K562 (cell line): ENCODE data around the gene VEGFC. TPM values are rescaled to one million over a fixed set of nuclear protein-coding genes. Genes with fewer than 3 reads are reported as not detected.

Source experiments
- ATAC-seq: fragments of 200-7000 bp; cut with Tn5 transposase; 3 replicates; pipeline ENCODE4 v1.9.1; 2020; ENCODE audit warnings: moderate library complexity
- BruUV-seq: library from RNA; stranded (reverse); fragments of 400-500 nt; replicated peaks from 2 replicates; lab custom pipeline; 2021; lab: Mats Ljungman, UMichigan
- CTCF ChIA-PET: fragments of 300-600 bp; formaldehyde crosslinking; extraction: SDS; loops from one replicate; lab custom pipeline; 2021; ENCODE audit warnings: low intra/inter-chr PET ratio; lab: Yijun Ruan, JAX
- POLR2A ChIA-PET: fragments of 300-600, 350-650 bp; sonication (Branson Sonifier 250); formaldehyde crosslinking; extraction: SDS; loops from one replicate; lab custom pipeline; 2021; ENCODE audit warnings: antibody characterized with exemption, inconsistent platforms; lab: Yijun Ruan, JAX
- DNase-seq, 4 experiments: peaks; one replicate each; pipeline versions ENCODE4 v3.0.0 to v3.0.0-alpha.2; 2011 to 2018; ENCODE audit warnings: low spot score in 3 of 4, mixed read lengths in 3 of 4; ENCODE audit errors: extremely low read depth in 1 of 4
- FAIRE-seq: peaks from 2 replicates; lab custom pipeline; 2011; peaks lifted over from hg19 to GRCh38; lab: Jason Lieb, UNC
- H2AFZ ChIP-seq: 2 replicates; pipeline ENCODE4 v1.6.0; 2011; ENCODE audit warnings: low read depth, low read length, control low read depth, inconsistent platforms
- H3K27ac ChIP-seq: fragments of 200-600 bp; 3 replicates; pipeline ENCODE4 v1.8.0; 2011; ENCODE audit warnings: low read depth, mild to moderate bottlenecking, control low read depth, inconsistent platforms, low read length, moderate library complexity, mixed read lengths; ENCODE audit errors: extremely low read depth
- H3K27me3 ChIP-seq, 2 experiments: fragments of 300-600 bp in 1 of 2; 2 replicates in 1 of 2; 3 replicates in 1 of 2; pipeline versions ENCODE4 v1.6.0 to v1.8.0; 2011; ENCODE audit warnings: inconsistent platforms in 2 of 2, low read length in 2 of 2, mild to moderate bottlenecking in 1 of 2, mixed read lengths in 1 of 2, moderate library complexity in 1 of 2; ENCODE audit not compliant: control insufficient read depth in 2 of 2, insufficient read depth in 2 of 2
- H3K36me3 ChIP-seq: fragments of 300-600 bp; 3 replicates; pipeline ENCODE4 v1.8.0; 2011; ENCODE audit warnings: mild to moderate bottlenecking, low read length, inconsistent platforms; ENCODE audit not compliant: control insufficient read depth, insufficient read depth
- H3K4me1 ChIP-seq, 2 experiments: fragments of 200-600 bp in 1 of 2; replicated peaks in 1 of 2; 2 replicates in 1 of 2; 3 replicates in 1 of 2; pipeline versions ENCODE4 v1.5.1 to v1.8.0; 2011; ENCODE audit warnings: inconsistent platforms in 2 of 2, low read length in 2 of 2, mild to moderate bottlenecking in 1 of 2, mixed read lengths in 1 of 2, moderate library complexity in 1 of 2; ENCODE audit not compliant: control insufficient read depth in 2 of 2, insufficient read depth in 2 of 2
- H3K4me2 ChIP-seq: 2 replicates; pipeline ENCODE4 v1.6.1; 2011; ENCODE audit warnings: low read length, control low read depth, inconsistent platforms, mixed read lengths; ENCODE audit not compliant: insufficient read depth
- H3K4me3 ChIP-seq: fragments of 200-600 bp; sonication (generic), shearing (Covaris generic); 2 replicates; pipeline ENCODE4 v1.5.1; 2016; ENCODE audit warnings: control low read depth, inconsistent platforms
- H3K79me2 ChIP-seq: fragments of 200-600 bp; 3 replicates; pipeline ENCODE4 v1.8.0; 2011; ENCODE audit warnings: low read length, inconsistent platforms; ENCODE audit not compliant: control insufficient read depth, insufficient read depth
- H3K9ac ChIP-seq, 2 experiments: 2 replicates each; pipeline versions ENCODE4 v1.6.0 to v1.6.1; 2011; ENCODE audit warnings: low read depth in 2 of 2, low read length in 2 of 2, control low read depth in 1 of 2, inconsistent platforms in 1 of 2, mild to moderate bottlenecking in 1 of 2, mixed read lengths in 1 of 2; ENCODE audit not compliant: insufficient read depth in 1 of 2
- H3K9me1 ChIP-seq: one replicate; pipeline ENCODE4 v1.6.0; 2011; ENCODE audit warnings: inconsistent platforms, mild to moderate bottlenecking, low read length, moderate library complexity; ENCODE audit not compliant: control insufficient read depth, insufficient read depth
- H3K9me3 ChIP-seq: replicated peaks from 2 replicates; pipeline ENCODE4 v1.5.1; 2011; ENCODE audit warnings: low read depth, low read length, inconsistent platforms; ENCODE audit not compliant: control insufficient read depth, insufficient read depth
- H4K20me1 ChIP-seq: replicated peaks from 2 replicates; pipeline ENCODE4 v1.6.1; 2011; ENCODE audit warnings: low read length, inconsistent platforms, mixed read lengths; ENCODE audit not compliant: control insufficient read depth, insufficient read depth
- PHF20 ChIP-seq: fragments of 450-650 bp; IDR thresholded peaks from 2 replicates; pipeline ENCODE4 v1.6.1; 2018; ENCODE audit not compliant: partially characterized antibody
- SIN3B ChIP-seq: fragments of 450-650 bp; IDR thresholded peaks from 2 replicates; pipeline ENCODE4 v1.6.1; 2017; ENCODE audit warnings: low read depth, mild to moderate bottlenecking, moderate library complexity
- SMC3 ChIP-seq: conservative IDR thresholded peaks from 2 replicates; pipeline ENCODE4 v1.6.1; 2011; ENCODE audit warnings: low read depth, low read length, improper control_type of control experiment; ENCODE audit not compliant: insufficient read depth
- SPI1 ChIP-seq: IDR thresholded peaks from 2 replicates; pipeline ENCODE4 v1.6.1; 2011; ENCODE audit warnings: low read depth, low read length, control low read depth, borderline replicate concordance
- TGIF2 ChIP-seq: sonication (generic); formaldehyde crosslinking; IDR thresholded peaks from 2 replicates; pipeline ENCODE4 v1.8.1; 2022; ENCODE audit warnings: mild to moderate bottlenecking, missing genetic modification reagents, moderate library complexity
- ZNF212 ChIP-seq: fragments of 450-650 bp; formaldehyde crosslinking; IDR thresholded peaks from 2 replicates; pipeline ENCODE4 v1.4.0; 2020; ENCODE audit warnings: mild to moderate bottlenecking
- ZNF445 ChIP-seq: fragments of 250-450 bp; sonication (Bioruptor Pico); IDR thresholded peaks from 2 replicates; pipeline ENCODE4 v1.4.0; 2020; ENCODE audit warnings: low read depth, mild to moderate bottlenecking, moderate library complexity
- WGBS: fragments of 100-300 bp; shearing (Covaris generic); methylation state at CpG from one replicate; pipeline ENCODE4 v1.1.6; 2016; ENCODE audit warnings: low coverage, mixed read lengths; ENCODE audit not compliant: insufficient coverage; ENCODE audit errors: missing lambda C conversion rate; 5-methylcytosine and 5-hydroxymethylcytosine counted together
- in situ Hi-C: fragments of 300-500 bp; cut with MboI; formaldehyde crosslinking; loops from 4 replicates; pipeline ENCODE4 v1.15.0; 2018; ENCODE audit warnings: inconsistent platforms, mixed read lengths
- intact Hi-C: fragments of 100-400 bp; cut with micrococcal nuclease; formaldehyde crosslinking; loops from 2 replicates; pipeline ENCODE4 v1.14.2; 2022
- polyA plus RNA-seq, 8 experiments: library from polyadenylated mRNA; depleted of rRNA in 4 of 8; stranded (reverse) in 5 of 8; unstranded in 3 of 8; fragments of >200 nt; fragmentation: Nextera tagmentation in 2 of 8; fragmentation: Illumina TruSeq in 1 of 8; extraction: Ambion mirVana in 2 of 8; extraction: Trizol in 1 of 8; gene quantifications; 2 replicates each; pipeline versions ENCODE4 v1.2.1 to v1.2.3, GENCODE V29; 2011 to 2014; ENCODE audit warnings: inconsistent platforms in 1 of 8, missing spikeins in 1 of 8
- total RNA-seq, 7 experiments: library from RNA; depleted of rRNA in 6 of 7; stranded (reverse); fragments of >200 nt in 6 of 7; fragmentation: Illumina TruSeq in 2 of 7; extraction: Trizol in 2 of 7; gene quantifications; 2 replicates each; pipeline versions ENCODE4 v1.2.1 to v1.2.3, GENCODE V29; 2011 to 2021; ENCODE audit warnings: low replicate concordance in 1 of 7
- TF ChIP-seq, protein P1 (sequence below): sonication (generic); formaldehyde crosslinking; IDR thresholded peaks from 2 replicates; pipeline ENCODE4 v1.9.0; 2022; ENCODE audit warnings: mild to moderate bottlenecking, missing genetic modification reagents
- TF ChIP-seq, protein P2 (sequence below): fragments of 250-450 bp; sonication (Bioruptor Pico); IDR thresholded peaks from 2 replicates; pipeline ENCODE4 v1.5.0; 2021
- TF ChIP-seq, protein P3 (sequence below): sonication (generic); formaldehyde crosslinking; IDR thresholded peaks from 2 replicates; pipeline ENCODE4 v1.8.1; 2023; ENCODE audit warnings: mild to moderate bottlenecking, missing genetic modification reagents

Gene VEGFC
- total and polyA plus RNA-seq, 9 of the 15 experiments (the other 6 are each of a cell fraction or from before 2014, with no cell fraction given), result not detected

DNA sequence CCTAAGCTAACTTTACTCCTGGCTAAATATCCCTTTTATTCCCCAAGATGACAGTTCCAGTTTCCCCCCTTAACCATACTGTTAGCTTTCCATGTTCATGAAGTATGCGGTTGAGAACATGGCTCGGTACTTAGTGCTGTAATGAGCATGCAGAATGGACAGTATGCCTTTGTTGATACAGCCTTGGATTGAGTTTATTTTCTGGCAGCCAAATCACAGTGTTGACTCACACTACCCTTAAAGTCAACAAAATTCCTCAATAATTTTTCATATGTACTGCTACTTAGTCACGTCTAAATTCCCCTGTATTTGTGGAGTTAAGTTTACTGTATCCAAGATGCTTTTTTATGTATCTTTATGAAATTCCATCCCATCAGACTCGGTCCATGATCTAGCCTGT is 1.4 kb upstream of the VEGFC start:
- no peak overlapping the region for H3K27ac ChIP-seq
- in situ Hi-C loops, result no loop called here
- H3K4me2 ChIP-seq, result no peak overlapping the region
- H3K79me2 ChIP-seq, result no peaks in the 10 kb centered on the region
- FAIRE-seq, result no peak
- ATAC-seq, result no peak
- POLR2A ChIA-PET, result no interaction called here
- no peak overlapping the region for H3K9ac ChIP-seq
- WGBS, result 0% methylated on average over 4 of the region's 4 CpGs
- TF ChIP-seq, protein P1, sequence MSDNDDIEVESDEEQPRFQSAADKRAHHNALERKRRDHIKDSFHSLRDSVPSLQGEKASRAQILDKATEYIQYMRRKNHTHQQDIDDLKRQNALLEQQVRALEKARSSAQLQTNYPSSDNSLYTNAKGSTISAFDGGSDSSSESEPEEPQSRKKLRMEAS (CRISPR knock-in tag), result no peak
- TF ChIP-seq ZNF445 (CRISPR knock-in tag) (no peak), TGIF2 (no peak)
- TF ChIP-seq, all 486 proteins: peak for 0
- CTCF ChIA-PET, result no interaction called here
- H3K9me1 ChIP-seq, result no peaks in the 10 kb centered on the region
- no peaks in the 10 kb centered on the region for H3K36me3 ChIP-seq
- no peak overlapping the region for H2AFZ ChIP-seq
- no peak overlapping the region for H3K4me3 ChIP-seq
- BruUV-seq, result no TSS peak
- intact Hi-C loops, result no loop called here
- no peaks in the 10 kb centered on the region for H3K9me3 ChIP-seq
- no peaks in the 10 kb centered on the region for H4K20me1 ChIP-seq
- DNase-seq, result no peak
- no peaks in the 10 kb centered on the region for H3K27me3 ChIP-seq
- H3K4me1 ChIP-seq, result no peaks in the 10 kb centered on the region

DNA sequence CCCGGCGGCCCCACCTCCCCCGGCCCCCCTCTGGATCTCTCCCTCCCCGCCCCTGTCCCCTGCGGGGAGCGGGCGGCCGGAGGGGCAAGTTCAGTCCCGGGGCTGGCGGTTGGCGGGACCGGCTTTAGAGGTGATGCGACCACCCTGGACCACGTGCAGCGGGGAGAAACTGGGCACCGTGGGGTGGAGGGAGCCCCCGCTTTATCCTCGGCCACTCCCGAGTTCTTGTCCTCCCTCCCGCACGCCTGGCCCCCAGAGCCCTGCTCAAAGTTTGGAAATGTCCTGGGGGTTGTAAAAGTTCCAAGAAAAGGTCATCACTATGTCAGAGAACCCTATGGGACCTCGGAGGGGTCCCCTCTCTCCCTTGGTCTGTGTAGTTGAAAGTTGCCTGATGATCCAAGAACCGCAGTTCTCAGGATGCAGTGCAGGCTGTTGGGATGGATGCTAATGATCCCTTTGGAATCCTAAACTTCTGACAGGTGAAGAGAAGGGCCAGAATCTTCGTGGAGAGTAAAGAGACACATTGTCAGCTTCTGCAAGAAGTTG is 411 bp upstream of the VEGFC start:
- Histone ChIP-seq H3K36me3 (no peaks in the 10 kb centered on the region), H2AFZ (no peak overlapping the region), H3K27me3 (no peaks in the 10 kb centered on the region), H3K9ac (no peak overlapping the region), H3K27ac (no peak overlapping the region), H3K4me2 (no peak overlapping the region), H3K9me1 (no peaks in the 10 kb centered on the region), H3K4me1 (no peaks in the 10 kb centered on the region), H3K79me2 (no peaks in the 10 kb centered on the region), H3K4me3 (no peak overlapping the region), H3K9me3 (no peaks in the 10 kb centered on the region), H4K20me1 (no peaks in the 10 kb centered on the region)
- FAIRE-seq (no peak), ATAC-seq (no peak; the same call in 2 of the 3 replicates), DNase-seq (no peak)
- intact Hi-C loops (no loop called here), in situ Hi-C loops (no loop called here)
- WGBS, result 1% methylated on average over 12 of the region's 24 CpGs
- BruUV-seq, result no TSS peak
- ChIA-PET CTCF (no interaction called here), POLR2A (no interaction called here)
- TF ChIP-seq PHF20, result no peak
- TF ChIP-seq SPI1, result no peak
- TF ChIP-seq, protein P2, sequence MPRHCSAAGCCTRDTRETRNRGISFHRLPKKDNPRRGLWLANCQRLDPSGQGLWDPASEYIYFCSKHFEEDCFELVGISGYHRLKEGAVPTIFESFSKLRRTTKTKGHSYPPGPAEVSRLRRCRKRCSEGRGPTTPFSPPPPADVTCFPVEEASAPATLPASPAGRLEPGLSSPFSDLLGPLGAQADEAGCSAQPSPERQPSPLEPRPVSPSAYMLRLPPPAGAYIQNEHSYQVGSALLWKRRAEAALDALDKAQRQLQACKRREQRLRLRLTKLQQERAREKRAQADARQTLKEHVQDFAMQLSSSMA, result no peak
- TF ChIP-seq, protein P3, sequence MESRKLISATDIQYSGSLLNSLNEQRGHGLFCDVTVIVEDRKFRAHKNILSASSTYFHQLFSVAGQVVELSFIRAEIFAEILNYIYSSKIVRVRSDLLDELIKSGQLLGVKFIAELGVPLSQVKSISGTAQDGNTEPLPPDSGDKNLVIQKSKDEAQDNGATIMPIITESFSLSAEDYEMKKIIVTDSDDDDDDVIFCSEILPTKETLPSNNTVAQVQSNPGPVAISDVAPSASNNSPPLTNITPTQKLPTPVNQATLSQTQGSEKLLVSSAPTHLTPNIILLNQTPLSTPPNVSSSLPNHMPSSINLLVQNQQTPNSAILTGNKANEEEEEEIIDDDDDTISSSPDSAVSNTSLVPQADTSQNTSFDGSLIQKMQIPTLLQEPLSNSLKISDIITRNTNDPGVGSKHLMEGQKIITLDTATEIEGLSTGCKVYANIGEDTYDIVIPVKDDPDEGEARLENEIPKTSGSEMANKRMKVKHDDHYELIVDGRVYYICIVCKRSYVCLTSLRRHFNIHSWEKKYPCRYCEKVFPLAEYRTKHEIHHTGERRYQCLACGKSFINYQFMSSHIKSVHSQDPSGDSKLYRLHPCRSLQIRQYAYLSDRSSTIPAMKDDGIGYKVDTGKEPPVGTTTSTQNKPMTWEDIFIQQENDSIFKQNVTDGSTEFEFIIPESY (CRISPR knock-in tag), result no peak
- no peak for TF ChIP-seq SIN3B
- TF ChIP-seq SMC3, result no peak
- no peak for TF ChIP-seq ZNF212 (CRISPR knock-in tag)
